ENCODE measurements around the gene THUMPD2. TPM values are rescaled to one million over a fixed set of nuclear protein-coding genes. Genes with fewer than 3 reads are reported as not detected.

Gene THUMPD2
- total RNA-seq, 1 donor from 2014 or later, result 17.7 TPM

DNA sequence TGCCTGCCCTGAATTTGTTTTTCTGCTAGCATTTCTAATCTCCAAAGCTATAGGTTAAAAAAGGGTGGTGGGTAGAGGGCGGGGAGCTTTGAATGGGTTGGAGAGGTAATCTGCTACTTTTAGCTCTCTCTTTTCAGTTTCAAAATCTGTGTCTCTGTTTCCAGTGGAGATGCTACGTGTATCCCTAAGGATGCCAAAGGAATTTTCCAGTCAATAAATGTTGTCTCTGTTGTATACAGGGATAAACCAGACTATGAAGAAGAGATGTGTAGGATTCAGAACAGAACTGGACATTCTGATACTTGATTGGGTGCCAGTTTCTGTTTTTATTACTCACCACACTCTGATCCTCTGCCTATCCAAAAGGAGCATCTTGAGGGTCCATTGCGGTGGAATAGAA lies 63.2 kb downstream of the THUMPD2 start:
- no peak for DNase-seq

DNA sequence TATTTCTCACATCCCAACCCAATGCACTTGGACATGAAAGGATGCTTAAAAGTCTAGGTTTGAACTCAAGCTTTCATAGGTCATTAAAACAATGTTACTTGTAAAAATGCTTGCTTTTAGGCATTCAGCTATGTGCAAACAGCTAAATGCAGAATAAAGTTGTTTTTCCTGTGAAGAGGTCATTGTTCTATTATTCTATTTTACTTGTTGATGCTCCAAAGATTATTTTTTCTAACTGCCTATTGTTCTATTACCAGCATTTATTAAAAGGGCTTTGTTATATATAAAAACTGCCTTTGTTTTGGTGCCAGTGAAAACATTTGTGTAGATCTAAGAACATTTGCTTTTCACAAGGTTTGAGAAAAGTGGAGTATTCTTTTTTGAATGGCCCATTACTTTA lies 64.0 kb downstream of the THUMPD2 start:
- DNase-seq, result no peak

DNA sequence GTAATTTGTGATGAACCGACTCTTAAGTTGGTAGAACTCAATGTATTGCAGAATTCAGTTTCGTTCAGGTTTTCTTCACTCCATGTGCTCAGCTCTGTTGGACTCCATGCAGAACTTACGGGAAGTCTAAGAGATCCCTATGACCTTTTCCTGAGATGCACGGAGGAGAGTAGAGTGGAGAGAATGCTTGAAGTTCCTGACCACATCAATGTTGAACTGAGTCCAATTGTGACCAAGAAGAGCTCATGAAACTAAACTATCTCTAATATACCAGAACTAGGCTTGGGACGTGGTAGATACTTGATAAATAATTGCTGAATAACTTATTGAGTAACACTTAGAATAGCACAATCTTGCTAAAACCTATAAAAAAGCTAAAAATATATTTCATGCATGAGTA lies 66.1 kb downstream of the THUMPD2 start:
- no peak for DNase-seq

DNA sequence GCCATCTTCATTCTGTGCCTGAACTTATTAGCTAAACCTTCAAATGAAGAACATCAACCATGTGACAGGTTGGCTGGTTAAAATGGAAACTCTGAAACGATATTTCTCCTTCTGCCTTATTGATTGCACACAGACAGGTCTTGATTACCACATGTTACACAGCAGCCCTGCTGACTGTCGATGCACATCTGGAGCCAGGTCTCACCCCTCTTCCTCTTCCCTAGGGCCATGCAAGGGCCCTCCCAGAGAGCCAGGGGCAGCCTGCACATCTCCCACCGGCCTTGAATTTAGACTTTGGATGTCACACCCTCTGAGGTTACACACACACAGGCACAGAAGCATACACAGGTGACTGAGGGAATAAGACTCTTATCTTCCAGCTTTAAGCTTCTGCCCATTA lies 68.3 kb downstream of the THUMPD2 start:
- no peak for DNase-seq

DNA sequence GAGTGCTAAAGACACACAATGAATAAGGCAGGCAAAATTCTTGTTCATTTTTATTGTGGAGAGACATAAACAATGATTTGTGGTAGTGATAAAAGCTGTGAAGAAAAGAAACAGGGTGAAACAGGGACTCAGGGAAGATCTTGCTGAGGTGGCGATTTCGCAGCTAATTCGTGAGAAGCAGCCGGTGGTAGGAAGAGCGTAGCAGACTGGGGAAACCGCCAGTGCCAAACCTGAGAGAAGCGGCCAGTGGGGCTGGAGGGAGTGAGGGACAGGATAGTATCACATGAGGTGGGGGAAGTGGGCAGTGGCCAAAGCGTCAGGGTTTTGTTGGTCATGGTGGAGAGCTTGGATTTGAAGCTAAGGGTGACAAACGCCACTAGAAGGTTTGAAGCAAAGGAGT lies 71.1 kb downstream of the THUMPD2 start:
- DNase-seq, result no peak

DNA sequence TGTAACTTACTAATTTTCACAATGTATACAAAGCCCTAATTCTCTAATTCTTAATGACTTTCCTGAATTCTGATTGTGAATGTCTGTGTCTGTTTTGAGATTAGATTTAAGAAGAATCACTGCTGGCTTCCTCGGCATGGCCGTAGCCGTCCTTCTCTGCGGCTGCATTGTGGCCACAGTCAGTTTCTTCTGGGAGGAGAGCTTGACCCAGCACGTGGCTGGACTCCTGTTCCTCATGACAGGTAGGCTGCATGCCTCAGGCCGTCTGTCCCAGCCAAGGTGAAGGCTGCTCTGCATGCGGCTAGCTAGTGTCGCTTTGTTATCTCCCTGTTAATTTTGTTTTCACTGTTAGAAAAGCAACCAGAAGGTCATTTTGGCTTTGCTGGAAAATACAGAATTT lies 72.1 kb downstream of the THUMPD2 start:
- no peak for DNase-seq

DNA sequence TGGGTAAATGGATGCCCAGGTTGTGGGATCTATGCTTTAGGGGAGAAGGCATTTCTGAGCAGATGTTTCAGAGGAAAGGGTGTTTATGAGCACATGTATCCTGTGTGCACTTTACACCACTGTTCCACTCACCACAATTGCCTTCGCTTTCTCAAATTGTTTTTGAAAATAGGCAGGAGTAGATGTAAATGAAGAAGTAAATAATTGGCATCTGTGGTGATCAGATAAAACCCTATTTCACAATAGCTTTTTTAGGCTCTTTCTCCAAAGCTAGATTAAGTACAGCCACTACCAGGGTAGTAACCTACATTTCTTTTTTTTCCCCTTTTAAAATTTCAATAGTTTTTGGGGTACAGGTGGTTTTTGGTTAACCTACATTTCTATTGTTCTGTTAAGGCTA lies 72.7 kb downstream of the THUMPD2 start:
- DNase-seq, result no peak

DNA sequence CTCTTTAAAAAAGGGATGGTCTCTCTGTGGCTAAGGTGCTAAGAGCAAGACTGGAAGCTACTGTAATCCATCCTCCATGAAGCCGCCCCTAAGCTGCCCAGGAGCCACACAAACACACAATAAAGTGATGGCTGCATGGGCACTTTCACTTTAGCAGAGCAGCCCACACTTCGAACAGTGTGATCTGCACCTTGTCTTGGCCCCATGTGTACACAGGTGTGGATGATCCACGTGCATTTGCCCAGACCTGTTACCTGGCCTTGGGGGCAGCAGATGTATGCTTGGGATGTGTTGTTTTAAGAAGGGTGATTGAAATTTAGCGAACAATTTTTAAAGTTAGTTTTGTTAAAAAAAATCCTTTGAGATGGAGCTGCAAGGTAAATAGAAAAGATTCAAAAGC lies 73.4 kb downstream of the THUMPD2 start:
- no peak for DNase-seq

DNA sequence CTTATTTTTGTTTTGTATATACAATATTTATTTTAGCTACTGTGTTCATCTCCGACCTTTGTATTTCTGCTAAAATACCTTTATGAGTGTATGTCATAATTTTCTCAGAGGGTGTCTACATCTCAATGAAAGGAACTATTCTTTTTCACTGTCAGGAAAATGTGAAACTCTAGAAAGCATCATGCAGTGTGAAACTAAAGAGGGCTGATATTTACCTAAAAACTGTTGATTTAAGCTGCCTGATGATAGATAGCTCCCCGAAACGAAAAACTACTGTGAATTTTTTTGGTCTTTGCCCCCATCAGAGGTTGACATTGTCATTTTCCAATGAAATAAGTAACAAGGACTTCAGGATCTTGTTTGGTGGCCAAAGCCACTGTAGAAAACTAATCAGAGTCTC lies 74.5 kb downstream of the THUMPD2 start:
- DNase-seq, result no peak

DNA sequence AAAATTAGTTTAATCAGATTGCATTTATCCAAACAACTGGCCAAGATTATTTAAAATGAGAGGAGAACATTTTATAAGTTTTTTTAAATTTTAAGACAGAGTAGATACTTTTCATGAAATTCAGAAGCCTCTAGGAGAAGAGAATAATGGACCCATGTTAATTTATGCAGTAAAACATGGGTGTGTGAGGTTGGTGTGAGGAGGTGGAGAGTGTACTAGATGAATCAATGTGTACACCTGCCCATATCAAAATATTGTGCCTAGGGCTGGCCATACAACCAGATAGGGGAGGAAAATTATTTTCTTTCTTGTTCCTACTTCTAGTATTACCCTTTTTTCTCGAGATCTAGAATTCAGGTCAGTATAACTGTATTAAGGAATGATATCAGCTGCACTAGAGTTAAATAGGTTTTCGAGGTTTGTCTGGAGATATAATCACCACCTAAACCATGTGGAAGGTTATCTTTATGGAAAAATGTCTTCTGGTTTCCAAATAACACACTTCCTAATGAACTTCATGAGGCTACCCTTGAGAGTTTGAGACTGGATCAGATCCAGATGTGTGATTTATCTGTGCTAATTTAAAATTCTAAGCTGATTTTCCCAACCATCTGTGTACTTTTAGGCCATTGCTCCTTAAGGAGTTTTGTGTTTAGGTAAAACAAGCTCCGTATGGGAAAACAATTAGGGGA lies 75.7 kb downstream of the THUMPD2 start:
- DNase-seq, result no peak

DNA sequence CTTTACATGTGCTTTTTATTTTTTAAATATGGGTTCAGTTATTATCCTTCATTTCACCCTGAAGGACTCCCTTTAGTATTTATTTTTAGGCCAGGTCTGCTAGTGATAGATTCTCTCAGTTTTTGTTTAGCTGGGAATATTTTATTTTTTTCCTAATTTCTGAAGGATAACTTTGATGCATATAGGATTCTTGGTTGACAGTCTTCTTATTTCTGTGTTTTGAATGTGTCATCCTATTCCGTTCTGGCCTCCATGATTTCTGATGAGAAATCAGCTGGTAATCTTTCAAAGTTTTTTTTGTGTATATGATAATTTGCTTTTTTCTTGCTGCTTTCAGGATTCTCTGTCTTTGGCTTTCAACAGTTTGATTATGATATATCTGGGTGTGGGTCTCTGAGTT lies 77.9 kb downstream of the THUMPD2 start:
- no peak for DNase-seq

DNA sequence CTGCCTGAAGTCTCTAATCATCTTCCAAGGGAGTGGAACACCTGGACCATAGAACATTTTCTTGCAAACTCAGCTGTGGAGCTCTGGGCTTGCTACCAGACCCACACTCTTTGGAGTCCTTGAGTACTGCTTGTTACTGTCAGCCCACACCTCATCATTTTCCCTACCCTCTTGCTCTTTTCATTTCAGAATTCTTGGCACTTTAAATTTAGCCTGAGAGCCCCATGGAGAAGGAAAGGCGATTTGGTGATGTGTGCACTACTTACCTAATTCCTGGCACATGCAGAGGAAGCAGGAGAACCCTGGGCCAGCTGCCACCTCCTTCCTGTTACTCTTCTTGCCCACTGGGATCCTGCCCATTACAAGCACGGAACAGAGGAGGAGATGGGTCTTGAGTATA lies 81.6 kb downstream of the THUMPD2 start:
- peak; percentile 55 for DNase-seq

DNA sequence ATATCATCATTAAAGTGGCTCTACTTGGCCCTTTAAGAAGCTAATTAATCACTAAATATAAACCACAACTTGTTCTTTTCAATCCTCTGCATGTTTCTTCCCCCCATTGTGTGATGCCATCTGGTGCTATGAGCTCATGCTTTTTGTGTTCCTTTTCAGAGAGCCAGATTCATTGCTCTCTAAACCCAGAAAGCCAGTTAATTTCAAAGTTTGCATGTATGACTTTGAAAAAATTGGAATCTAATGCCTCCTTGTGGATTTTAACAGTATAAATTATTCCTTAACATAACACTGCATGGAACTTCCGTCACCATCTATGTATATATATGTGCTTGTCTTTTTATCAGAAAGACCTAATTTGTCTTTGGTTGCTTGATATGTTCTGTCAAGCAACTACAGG lies 82.2 kb downstream of the THUMPD2 start:
- DNase-seq, result peak; percentile 79

DNA sequence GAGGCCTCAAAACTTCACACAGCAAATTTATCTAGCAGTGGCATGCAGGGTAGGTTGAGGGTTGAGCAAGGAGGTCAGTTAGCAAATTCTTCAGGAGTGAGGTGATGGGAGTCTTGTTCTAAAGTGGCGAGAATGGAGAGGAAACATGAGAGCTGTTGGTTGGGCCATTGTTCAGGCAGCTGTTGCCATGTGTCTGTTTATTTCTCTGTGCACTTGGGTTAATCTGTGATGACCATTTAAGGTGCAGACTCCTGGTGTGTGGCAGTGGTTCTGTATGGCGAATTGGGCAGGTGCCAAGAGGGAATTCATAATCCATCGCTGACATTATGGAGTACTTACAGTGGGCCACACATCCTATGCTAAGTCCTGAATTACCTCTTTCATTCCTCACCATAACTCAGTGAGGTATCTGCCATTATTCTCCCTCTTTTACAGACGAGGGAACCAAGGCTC lies 82.9 kb downstream of the THUMPD2 start:
- DNase-seq, result peak; percentile 86

DNA sequence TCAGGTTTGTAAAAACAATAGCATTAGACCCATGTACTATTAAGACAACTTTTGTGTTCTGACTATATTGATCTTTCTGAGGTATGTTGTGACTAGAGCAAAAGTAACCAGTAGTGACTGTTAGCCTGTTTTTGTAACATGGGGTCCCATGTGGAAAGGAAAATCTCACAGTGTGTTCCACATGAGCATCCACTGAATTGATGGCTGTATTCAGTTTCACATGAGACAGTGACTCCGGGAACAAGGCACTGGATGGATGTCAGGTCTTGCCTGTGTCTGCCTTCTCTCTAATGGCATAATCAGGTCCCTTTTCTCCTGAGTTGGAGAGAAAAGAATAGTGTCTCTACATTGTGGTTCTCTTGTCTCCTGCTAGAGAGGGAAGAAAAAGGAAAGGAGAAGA lies 85.8 kb downstream of the THUMPD2 start:
- no peak for DNase-seq

DNA sequence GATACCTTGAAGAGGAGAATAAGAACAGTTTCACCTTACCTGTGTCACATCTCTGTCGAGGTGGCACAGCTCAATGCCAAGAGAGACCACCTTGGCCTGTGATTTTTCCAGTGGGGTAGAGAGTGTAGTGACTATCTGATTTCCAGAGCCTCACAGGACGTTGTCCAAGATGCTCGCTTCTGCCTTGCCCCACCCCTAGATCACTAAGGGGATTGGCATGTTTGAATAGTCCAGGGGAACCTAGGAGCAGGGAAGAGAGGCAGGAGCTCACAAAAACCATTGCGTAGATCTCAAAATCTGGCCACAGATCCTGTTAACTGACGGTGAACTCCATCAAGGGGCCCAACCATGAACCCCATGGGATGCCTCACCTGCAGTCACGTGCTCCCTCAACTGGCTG lies 89.2 kb downstream of the THUMPD2 start:
- no peak for DNase-seq

DNA sequence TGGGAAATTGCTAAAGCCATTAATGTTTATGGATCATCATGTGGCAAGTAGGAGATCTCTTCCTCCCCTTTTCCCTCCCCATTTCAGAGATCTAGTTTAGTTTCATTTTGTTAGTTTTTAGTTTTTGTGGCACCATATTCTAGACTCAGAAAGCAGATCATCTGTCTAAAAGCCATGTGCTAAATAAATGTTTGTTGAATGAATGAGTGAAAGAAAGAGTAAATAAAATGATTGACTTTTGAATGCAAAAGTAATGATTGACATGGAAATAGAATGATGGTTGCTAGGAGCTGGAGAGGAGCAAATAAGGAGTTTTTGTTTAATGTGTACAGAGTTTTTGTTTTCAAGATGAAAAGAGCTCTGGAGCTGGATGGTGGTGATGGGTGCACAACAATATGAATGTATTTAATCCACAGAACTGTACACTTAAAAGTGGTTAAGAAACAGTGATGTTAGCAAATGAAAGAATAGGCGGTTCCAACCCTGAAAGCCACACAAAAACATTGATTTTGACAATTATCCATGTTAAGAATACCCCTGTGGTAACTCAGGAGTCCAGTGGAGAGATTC lies 89.7 kb downstream of the THUMPD2 start:
- no peak for DNase-seq

DNA sequence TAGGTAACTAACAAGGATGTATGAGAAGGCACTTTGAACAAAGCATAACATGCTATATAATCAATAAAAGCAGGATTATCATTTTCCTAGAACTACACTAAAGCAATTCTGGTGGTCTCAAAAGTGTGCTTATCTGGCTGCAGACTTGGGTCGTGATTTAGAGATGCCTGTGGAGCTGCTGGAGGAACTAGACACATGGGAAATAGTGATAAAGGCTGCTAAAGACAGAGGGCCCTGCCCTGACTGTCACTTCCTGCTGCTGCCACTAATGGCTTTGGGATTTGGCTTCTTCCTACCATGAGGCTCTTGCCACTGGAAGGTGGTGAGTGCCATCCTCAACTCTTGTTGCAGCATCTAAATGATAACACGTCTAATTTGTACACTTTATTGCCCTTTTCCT lies 90.9 kb downstream of the THUMPD2 start:
- no peak for DNase-seq

DNA sequence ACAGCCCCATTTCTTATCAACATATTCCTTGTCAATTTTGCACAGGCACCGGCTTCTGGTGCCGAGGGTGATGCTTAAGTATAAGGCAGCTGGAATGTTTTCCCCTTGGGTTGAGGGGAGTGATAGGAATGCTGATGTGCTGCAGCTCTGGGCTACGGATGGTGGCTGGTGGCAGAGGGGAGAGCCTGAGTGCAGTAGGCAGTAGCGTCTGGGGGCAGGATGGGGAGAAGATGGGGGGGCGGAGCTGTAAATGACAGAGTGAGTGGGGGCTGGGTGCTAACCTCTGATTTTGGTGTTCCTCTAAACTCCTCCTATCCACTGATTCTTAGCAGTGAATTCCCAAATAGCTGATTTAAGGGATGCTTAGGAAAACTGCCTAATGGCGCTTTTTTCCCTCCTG lies 92.6 kb downstream of the THUMPD2 start:
- DNase-seq, result no peak

Other genes starting within 250 kb of the THUMPD2 start
- gene TMEM178A, start 113.3 kb downstream of the THUMPD2 start, total RNA-seq, result 4.9 TPM